Caco-2 (cell line): Measurements from ENCODE around the gene APOC4. TPM values are rescaled to one million over a fixed set of nuclear protein-coding genes. Genes with fewer than 3 reads are reported as not detected.

Experiments
- BruUV-seq: library from RNA; stranded (reverse); fragments of 400-500 nt; replicated peaks from 2 replicates; lab custom pipeline; 2021; lab: Mats Ljungman, UMichigan
- CTCF ChIA-PET: fragments of 300-600 bp; sonication (Branson Sonifier 250); formaldehyde crosslinking; loops from one replicate; lab custom pipeline; 2022; ENCODE audit warnings: antibody characterized with exemption; lab: Charles Lee
- POLR2A ChIA-PET: fragments of 300-600 bp; sonication (Branson Sonifier 250); formaldehyde crosslinking; loops from one replicate; lab custom pipeline; 2022; ENCODE audit warnings: antibody characterized with exemption; lab: Charles Lee
- DNase-seq, 2 experiments: peaks; one replicate each; pipeline versions ENCODE4 v3.0.0 to v3.0.0-alpha.2; 2020 to 2022
- H3K27me3 ChIP-seq: replicated peaks from 2 replicates; pipeline ENCODE4 v1.6.0; 2011; ENCODE audit warnings: low read length; ENCODE audit not compliant: control insufficient read depth, insufficient read depth
- H3K36me3 ChIP-seq: 2 replicates; pipeline ENCODE4 v1.5.1; 2011; ENCODE audit warnings: low read length; ENCODE audit not compliant: control insufficient read depth, insufficient read depth
- H3K4me1 ChIP-seq: fragments of 250-450 bp; sonication (Bioruptor Pico); 2 replicates; pipeline ENCODE4 v1.5.1; 2020; ENCODE audit warnings: mild to moderate bottlenecking
- H3K4me3 ChIP-seq: 2 replicates; pipeline ENCODE4 v1.5.1; 2011; ENCODE audit warnings: low read depth, mild to moderate bottlenecking, control low read depth, low read length
- H3K9me3 ChIP-seq: fragments of 250-450 bp; sonication (Bioruptor Pico); 2 replicates; pipeline ENCODE4 v1.5.1; 2020; ENCODE audit warnings: mild to moderate bottlenecking, moderate library complexity
- H3K27ac Mint-ChIP-seq: one replicate; pipeline ENCODE4 v1.8.0; 2022; ENCODE audit warnings: mixed read lengths; ENCODE audit not compliant: unreplicated experiment
- H3K27me3 Mint-ChIP-seq: one replicate; pipeline ENCODE4 v1.8.0; 2022; ENCODE audit warnings: mixed read lengths; ENCODE audit not compliant: insufficient read depth, unreplicated experiment
- H3K36me3 Mint-ChIP-seq: one replicate; pipeline ENCODE4 v1.8.0; 2022; ENCODE audit warnings: mild to moderate bottlenecking, mixed read lengths; ENCODE audit not compliant: insufficient read depth, unreplicated experiment
- H3K4me1 Mint-ChIP-seq: one replicate; pipeline ENCODE4 v1.8.0; 2022; ENCODE audit warnings: low read depth, mixed read lengths; ENCODE audit not compliant: unreplicated experiment
- H3K4me3 Mint-ChIP-seq: one replicate; pipeline ENCODE4 v1.8.0; 2022; ENCODE audit warnings: mild to moderate bottlenecking, moderate library complexity, mixed read lengths; ENCODE audit not compliant: unreplicated experiment
- H3K9me3 Mint-ChIP-seq: one replicate; pipeline ENCODE4 v1.8.0; 2022; ENCODE audit warnings: mixed read lengths; ENCODE audit not compliant: unreplicated experiment
- intact Hi-C: fragments of 100-400 bp; cut with micrococcal nuclease; formaldehyde crosslinking; loops from one replicate; pipeline ENCODE4 v1.10.0; 2022; ENCODE audit not compliant: unreplicated experiment
- total RNA-seq: library from RNA; stranded (reverse); gene quantifications from 2 replicates; pipeline ENCODE4 v1.2.3, GENCODE V29; 2022
- TF ChIP-seq, protein P1 (sequence below), 2 experiments: fragments of 200-600 bp in 1 of 2; IDR thresholded peaks; 1 replicate in 1 of 2; 2 replicates in 1 of 2; pipeline versions ENCODE4 v1.5.1 to v1.8.0; 2011 to 2022; ENCODE audit warnings: antibody characterized with exemption in 1 of 2, control low read depth in 1 of 2, inconsistent platforms in 1 of 2, low read depth in 1 of 2, low read length in 1 of 2, mild to moderate bottlenecking in 1 of 2, moderate library complexity in 1 of 2; ENCODE audit not compliant: insufficient read depth in 1 of 2, severe bottlenecking in 1 of 2, unreplicated experiment in 1 of 2

APOC4 gene
- total RNA-seq, 1 experiment from 2014 or later = not detected

DNA sequence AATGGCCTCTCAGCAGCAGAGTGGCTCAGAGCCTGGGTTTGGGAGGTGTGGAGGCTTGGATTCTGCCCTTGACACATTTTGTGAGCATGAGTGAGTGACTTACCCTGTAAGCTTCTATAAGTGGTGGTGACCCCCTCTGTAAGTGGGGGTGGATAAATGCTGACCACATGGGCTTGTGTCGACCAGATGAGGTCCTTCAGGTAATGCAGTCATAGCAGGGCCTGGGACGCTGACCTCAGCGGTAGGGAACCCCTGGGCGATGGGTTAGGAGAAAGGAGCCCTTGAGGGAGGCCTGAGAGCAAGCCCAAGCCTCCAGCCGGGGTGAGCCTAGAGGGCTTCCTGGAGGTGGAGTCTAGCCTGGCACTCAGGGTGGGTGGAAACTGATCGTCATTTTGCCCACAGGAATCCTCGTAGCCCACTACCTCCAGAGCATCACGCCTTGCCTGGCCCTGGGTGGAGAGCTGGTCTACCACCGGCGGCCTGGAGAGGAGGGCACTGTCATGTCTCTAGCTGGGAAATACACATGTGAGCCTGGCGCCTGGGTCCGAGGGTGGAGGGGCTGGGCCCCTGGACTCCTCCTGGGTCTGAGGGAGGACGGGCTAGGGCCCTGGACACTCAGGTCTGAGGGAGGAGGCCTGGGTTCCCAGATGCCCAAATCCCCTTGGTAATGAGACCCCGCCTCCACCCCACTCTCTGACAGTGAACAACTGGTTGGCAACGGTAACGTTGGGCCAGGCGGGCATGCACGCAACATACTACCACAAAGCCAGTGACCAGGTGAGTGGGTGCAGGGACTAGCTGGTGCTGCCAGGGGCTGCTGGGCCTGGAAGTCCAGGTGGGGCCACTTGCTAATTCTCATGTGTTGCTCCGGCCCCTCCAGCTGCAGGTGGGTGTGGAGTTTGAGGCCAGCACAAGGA lies 41.5 kb upstream of the APOC4 start:
- no peaks in the 10 kb centered on the region for H3K27me3 Mint-ChIP-seq
- no peak overlapping the region for H3K4me3 ChIP-seq
- H3K4me1 Mint-ChIP-seq = no peaks in the 10 kb centered on the region
- no peak for DNase-seq
- H3K36me3 Mint-ChIP-seq = peaks cover 100% of the 10 kb centered on the region
- intact Hi-C loops = loop anchor here (10.0 kb wide), 2 partner anchors 104 to 174 kb away; partner anchors contain the start of genes GEMIN7, RELB and ZNF296
- H3K9me3 ChIP-seq = no peaks in the 10 kb centered on the region
- H3K4me3 Mint-ChIP-seq = no peak overlapping the region
- H3K27me3 ChIP-seq = no peaks in the 10 kb centered on the region
- no TSS peak for BruUV-seq
- ChIA-PET CTCF (no interaction called here), POLR2A (interaction anchor here (0.6 kb wide), 1 partner anchor 55 kb away, joined by 6 read pairs; no protein-coding TSS in a partner anchor)
- H3K4me1 ChIP-seq = peaks cover 21% of the 10 kb centered on the region
- no peaks in the 10 kb centered on the region for H3K9me3 Mint-ChIP-seq
- TF ChIP-seq, protein P1, sequence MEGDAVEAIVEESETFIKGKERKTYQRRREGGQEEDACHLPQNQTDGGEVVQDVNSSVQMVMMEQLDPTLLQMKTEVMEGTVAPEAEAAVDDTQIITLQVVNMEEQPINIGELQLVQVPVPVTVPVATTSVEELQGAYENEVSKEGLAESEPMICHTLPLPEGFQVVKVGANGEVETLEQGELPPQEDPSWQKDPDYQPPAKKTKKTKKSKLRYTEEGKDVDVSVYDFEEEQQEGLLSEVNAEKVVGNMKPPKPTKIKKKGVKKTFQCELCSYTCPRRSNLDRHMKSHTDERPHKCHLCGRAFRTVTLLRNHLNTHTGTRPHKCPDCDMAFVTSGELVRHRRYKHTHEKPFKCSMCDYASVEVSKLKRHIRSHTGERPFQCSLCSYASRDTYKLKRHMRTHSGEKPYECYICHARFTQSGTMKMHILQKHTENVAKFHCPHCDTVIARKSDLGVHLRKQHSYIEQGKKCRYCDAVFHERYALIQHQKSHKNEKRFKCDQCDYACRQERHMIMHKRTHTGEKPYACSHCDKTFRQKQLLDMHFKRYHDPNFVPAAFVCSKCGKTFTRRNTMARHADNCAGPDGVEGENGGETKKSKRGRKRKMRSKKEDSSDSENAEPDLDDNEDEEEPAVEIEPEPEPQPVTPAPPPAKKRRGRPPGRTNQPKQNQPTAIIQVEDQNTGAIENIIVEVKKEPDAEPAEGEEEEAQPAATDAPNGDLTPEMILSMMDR (IDR thresholded peaks at IDR 0.05; ENCODE audit: insufficient read depth in 1 of 2, low read depth in 1 of 2, low read length in 1 of 2, severe bottlenecking in 1 of 2, unreplicated experiment in 1 of 2) = no peak
- peak overlapping the region; percentile 19 for H3K27ac Mint-ChIP-seq
- peaks cover 6% of the 10 kb centered on the region for H3K36me3 ChIP-seq

DNA sequence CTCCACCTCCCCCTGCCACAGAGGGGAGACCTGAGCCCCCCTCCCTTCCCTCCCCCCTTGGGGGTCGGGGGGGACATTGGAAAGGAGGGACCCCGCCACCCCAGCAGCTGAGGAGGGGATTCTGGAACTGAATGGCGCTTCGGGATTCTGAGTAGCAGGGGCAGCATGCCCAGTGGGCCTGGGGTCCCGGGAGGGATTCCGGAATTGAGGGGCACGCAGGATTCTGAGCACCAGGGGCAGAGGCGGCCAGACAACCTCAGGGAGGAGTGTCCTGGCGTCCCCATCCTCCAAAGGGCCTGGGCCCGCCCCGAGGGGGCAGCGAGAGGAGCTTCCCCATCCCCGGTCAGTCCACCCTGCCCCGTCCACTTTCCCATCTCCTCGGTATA lies 38.8 kb upstream of the APOC4 start:
- no peak for DNase-seq
- H3K27ac Mint-ChIP-seq = peak overlapping the region; percentile 51

More for the DNA sequence above, 38.8 kb upstream of the APOC4 start:
- Histone ChIP-seq H3K4me1 (peaks cover 30% of the 10 kb centered on the region), H3K4me3 (no peak overlapping the region), H3K27me3 (no peaks in the 10 kb centered on the region), H3K36me3 (peaks cover 8% of the 10 kb centered on the region), H3K9me3 (no peaks in the 10 kb centered on the region)
- intact Hi-C loops = loop anchor here (1.0 to 10.0 kb wide), 3 partner anchors 48 to 172 kb away; partner anchors contain the start of genes GEMIN7, RELB and ZNF296
- POLR2A ChIA-PET = no interaction called here
- no peaks in the 10 kb centered on the region for H3K27me3 Mint-ChIP-seq
- H3K36me3 Mint-ChIP-seq = peaks cover 100% of the 10 kb centered on the region
- CTCF ChIA-PET = interaction anchor here (0.6 to 1.5 kb wide), 5 partner anchors 12 to 142 kb away, joined by 3 to 5 read pairs (median 3); partner anchors contain the start of gene CLASRP
- H3K4me3 Mint-ChIP-seq = no peak overlapping the region
- TF ChIP-seq, protein P1 (IDR thresholded peaks at IDR 0.05; ENCODE audit: insufficient read depth in 1 of 2, low read depth in 1 of 2, low read length in 1 of 2, severe bottlenecking in 1 of 2, unreplicated experiment in 1 of 2) = no peak
- H3K9me3 Mint-ChIP-seq = no peaks in the 10 kb centered on the region
- BruUV-seq = no TSS peak
- H3K4me1 Mint-ChIP-seq = peaks cover 13% of the 10 kb centered on the region
